NCI-H1105 treated with DMSO at 0.1 percent for 48 hours (cell line): Measurements from ENCODE around the gene AHRR.

ENCODE experiments used
- DNase-seq: peaks from one replicate; lab custom pipeline; 2025; lab: John Stamatoyannopoulos, UW

The AHRR gene

DNA sequence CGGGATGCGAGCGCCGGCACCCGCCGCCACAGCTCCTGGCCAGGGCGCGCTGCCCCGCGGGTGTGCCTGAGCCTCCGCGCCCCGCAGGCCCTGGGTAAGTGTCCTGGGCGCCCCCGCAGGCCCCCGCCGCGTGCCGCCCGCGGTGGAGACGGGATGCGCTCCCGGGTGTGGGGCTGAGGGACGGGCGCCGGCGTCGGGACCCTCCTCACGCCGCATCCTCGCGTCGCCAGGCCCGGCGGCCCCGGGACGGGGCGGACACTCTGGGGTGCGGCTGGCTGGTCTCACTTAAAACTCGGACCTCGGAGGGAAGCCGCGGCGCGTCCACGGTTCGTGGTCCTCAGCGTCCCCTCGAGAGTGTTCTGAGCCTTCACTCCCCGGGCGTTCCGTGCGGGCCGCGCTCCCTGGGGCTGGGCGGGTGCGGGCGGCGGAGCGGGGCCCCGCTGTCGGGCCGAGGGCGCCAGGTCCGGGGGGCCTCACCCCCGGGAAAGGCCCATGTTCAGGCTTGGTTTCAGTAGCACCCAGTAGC is 275 bp downstream of the AHRR start:
- no peak for DNase-seq

- no peak for DNase-seq
These were observed 897 bp downstream of the AHRR start for GRCh38 chr5:322281-322941.

- DNase-seq, result no peak
These were observed 1.7 kb downstream of the AHRR start for GRCh38 chr5:322942-323879.

DNA sequence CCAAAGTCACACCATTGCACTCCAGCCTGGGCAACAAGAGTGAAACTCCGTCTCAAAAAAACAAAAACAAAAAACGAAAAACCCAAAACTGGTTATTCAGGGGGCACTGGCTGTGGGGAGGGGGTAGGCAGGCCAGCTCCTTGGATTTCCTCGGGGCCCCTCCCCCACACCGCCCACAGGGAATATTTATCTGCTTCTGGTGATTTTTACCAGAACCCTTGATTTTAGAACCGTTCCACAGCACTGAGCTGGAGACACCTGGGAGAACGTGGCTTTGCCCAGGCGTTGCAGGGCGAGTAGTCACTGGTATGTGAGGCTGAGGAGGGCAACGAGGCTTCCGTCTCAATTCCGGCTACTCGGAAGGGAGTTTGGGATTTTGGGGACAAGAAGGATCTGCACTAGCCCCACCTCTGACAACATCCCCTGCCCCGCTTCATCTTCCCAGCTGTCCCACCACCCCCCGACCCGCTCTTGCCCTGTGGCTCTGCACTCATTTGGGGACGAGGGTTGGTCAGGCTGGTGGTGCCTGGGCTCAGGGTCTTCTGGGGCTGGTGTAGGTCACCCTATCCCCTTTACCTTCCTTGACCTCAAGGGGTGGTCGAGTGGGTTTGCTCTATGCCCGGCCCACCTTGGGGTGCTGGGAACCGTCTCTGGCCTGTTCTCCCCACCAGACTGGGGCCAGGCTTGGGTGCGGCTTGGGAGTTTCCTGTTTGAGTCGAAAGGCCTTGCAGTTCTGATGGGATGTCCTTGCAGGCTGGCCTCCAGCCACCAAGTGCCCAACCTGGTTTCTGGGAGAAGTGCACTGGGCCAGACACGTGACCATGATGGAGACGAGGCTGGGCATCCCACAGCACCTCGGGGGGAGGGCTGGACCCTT is 3.5 kb downstream of the AHRR start:
- no peak for DNase-seq

DNA sequence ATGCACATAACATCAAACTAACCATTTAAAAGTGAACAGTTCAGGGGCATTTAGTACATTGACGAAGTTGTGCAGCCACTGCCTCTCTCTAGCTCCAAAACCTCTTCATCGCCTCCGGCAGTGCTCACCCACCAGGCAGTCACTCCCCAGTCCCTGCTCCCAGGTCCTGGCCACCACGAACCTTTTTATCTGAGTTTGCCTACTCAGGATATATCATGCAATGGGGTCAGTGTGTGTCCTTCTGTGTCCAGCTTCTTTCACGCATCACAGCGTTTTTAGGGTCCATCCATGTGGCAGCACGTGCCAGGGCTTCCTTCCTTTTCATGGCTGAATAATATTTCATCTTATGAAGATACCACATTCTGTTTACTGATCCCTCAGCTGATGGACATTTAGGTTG is 4.6 kb downstream of the AHRR start:
- DNase-seq, result no peak

- DNase-seq, result no peak
These were observed 7.7 kb downstream of the AHRR start for GRCh38 chr5:329121-329735.

- DNase-seq, result no peak
These were observed 8.3 kb downstream of the AHRR start for GRCh38 chr5:329768-330167.

DNA sequence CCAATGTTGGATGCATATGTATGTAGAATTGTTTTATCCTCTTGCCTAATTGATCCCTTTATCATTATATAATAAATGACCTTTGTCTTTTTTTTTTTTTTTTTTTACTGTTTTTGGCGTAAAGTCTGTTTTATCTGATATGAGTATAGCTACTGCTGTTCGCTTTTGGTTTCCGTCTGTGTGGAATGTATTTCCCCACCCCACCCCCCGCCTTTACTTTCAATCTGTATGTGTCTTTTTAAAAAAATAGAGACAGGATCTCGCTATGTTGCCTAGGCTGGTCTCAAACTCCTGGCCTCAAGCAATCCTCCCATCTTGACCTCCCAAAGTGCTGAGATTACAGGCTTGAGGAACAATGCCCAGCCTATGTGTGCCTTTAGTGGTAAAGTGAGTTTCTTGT is 11.3 kb downstream of the AHRR start:
- DNase-seq, result no peak

GRCh38 chr5:333945-334344 is 12.4 kb downstream of the AHRR start:
- no peak for DNase-seq

DNA sequence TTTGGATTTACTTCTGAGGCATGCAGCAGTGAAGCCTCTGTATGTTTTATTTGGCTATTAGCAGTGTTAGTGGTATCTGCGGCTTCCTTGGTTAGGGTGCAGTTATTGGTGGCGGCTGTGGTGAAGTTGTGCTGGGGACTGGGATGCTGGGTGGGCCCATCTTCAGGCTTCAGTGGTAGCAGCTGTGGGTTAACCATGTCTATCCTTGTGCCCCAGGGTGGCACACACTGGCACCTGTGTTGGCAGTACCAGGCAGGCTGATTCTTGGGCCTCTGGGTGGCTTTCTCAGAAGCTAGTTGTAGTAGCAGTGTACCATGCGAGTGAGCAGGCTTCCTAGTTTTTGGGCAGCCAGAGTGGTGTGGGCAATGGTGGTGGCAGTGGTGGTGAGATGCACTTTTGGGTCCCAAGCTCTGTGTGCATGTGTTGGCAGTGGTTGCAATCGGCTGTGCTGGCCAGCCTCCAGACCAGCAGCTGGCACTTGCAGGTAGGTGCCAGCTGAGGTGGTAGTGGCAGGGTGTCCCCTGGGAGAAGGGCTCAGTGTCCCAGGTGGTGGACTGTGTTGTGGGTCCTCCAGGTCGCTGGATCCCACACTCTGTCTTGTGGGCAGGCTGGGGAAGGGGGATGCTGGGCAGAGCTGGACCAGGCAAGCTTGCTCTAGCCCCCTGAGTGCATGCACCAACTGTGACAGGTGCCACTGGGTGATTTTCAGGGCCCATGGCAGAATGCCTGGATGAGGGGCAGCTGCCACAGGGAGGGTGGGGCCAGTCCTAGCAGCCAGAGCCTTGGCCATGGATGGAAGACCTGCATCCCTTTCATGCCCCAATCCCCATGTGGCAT is 13.6 kb downstream of the AHRR start:
- peak; percentile 19 for DNase-seq

DNA sequence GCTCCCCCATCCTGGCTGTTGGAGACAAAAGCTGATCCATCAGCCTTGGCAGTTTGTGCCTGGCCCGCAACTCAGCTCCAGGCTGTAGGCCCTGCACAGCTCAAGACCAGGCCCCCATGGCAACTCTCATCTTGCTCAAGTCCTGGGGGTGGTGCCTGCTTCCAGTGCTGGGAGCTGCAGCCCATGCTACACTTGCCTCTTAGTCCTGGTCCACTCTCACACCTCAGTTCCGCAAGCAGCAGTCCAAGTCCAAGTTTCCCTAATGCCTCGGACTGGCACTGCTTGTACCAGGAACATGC is 14.2 kb downstream of the AHRR start:
- DNase-seq, result no peak

DNA sequence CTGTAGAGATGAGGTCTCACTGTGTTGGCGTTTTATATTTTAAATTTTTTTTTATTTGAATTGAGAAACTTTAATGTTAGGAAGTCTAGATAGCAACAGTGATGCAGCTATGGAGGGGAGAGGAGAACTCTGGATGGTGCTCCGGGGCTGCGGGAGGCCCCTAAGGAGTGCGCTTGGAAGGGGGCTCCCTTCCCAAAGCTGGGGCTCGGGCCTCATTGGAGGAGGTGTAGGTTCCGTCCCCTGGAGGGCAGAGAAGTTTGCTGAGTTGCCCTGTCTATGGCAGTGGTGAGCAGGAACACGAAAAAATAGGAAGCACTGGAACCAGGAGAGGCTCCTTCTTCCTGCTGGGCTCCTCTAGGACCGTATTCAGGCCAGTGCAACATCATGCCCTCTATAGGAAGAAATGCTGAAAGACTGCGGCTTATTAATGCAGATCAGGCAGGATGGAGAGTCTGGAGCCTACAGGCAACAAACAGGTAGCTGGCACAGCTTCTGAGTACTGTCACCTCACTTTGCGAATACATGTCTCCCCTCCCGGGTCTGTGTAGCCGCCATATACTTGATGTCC is 16.1 kb downstream of the AHRR start:
- DNase-seq, result peak; percentile 16

DNA sequence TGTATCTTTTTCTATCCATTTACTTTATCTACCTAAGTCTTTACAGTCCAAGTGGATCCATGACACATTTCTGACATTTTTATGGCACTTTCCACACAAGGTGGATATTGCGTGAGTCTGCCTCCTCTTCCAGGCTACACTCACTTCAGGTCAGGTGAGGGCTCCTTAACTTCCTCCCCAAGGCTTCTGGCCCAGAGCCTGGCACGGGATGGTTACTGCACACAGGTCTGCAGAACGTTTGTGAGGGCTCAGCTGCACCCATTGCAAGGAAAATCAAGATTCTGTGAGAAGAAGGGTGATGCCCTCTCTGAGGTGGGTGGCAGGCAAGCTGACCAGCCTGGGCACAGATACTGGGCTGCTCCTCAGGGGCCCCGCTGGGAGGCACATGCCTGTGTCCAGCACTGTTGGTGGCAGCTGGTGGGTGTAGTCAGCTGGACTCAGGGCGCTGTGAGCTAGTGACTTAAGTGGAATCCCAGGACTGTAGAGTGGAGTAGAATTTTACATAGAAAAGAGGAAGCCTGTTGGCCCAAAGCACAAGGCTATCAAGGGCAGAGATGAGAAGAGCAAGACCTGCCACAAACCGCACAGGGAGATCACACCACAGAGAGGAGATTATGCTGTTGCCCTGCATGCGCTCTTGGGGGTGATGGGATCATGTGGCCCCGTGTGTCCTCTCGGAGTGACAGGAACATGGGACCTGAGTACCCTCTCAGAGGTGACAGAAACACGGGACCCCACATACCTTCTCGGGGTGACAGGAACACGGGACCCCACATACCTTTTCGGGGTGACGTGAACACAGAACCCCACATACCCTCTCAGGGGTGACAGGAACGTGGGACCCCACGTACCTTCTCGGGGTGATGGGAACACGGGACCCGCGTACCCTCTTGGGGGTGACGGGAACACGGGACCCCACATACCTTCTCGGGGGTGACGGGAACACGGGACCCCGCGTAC is 21.3 kb downstream of the AHRR start:
- no peak for DNase-seq

DNA sequence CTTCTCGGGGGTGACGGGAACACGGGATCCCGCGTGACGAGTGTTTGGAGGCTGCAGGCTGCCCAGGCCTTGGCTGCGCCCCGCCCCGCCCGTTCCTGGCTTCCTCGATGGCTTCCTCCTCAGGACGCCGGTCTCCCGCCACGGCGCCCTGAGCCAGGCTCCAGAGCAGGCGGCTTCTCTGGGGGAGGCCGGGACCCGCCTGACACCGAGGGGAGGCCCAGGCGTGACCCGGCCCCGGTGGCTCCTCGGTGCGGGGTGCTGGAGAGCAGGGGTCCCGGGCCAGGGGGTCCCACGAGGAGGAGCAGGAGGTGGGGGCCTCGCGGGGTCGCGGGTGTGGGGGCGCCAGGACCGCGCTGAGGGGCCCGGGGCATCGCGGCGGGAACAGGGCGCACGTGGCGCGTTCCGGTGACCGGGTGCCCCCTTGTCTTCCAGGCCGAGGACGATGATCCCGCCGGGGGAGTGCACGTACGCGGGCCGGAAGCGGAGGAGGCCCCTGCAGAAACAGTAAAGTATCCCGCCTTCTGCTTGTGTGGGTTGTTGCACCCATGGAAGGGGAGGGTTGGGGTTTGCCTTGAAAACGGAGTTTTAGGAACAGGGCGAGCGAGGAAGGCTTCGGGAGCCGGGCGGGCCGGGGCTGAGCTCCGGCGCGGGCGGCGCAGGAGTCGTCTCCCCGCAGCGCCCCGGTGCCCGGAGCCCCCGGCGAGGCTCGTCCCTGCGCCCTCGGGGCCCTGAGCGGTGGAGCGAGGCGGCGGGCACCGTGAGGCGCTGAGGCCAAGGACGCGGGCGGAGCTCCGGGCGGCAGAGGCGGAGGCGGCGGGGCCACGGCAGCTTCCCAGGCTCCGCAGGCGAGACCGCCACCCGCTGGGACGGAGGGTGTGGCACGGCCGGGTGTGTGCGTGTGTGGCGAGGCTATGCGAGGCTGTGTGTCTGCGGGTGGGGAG is 22.2 kb downstream of the AHRR start:
- no peak for DNase-seq

GRCh38 chr5:344668-345067 is 23.2 kb downstream of the AHRR start:
- no peak for DNase-seq

- DNase-seq, result no peak
These were observed 24.1 kb downstream of the AHRR start for GRCh38 chr5:345404-346195.

DNA sequence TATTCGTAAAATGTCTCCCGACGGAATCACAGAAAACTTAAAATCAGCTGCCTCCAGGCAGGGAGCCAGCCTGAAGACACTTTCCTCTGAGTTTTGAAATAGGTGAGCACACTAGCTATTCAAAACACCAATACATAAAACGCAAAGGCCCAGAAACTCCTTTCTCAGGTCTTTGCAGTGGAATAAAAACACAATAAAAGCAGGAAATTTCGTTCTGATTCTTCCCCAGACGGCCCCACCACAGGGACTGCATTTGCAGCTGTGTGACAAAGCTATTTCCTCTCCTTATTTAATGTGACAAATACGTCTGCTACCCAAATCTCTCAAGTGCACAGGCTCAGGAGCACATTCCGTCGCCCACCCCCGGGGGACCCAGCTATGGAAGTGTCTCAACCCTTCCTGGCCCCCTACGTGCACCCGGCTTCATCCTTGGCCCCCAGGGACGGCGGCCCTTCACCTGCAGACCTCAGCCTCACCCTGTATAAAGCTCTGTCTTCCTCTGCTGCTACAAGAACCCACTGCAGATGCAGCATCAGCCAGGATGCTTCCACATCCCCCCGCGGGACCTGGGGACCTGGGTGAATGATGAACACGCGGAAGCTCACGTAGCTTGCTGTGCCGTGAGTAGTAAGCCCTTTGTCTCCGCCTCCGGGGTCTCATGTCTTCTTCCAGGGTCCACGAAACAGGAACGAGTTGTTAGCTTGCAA is 24.9 kb downstream of the AHRR start:
- no peak for DNase-seq
